ENCODE results near the gene MBP.

MBP gene

DNA sequence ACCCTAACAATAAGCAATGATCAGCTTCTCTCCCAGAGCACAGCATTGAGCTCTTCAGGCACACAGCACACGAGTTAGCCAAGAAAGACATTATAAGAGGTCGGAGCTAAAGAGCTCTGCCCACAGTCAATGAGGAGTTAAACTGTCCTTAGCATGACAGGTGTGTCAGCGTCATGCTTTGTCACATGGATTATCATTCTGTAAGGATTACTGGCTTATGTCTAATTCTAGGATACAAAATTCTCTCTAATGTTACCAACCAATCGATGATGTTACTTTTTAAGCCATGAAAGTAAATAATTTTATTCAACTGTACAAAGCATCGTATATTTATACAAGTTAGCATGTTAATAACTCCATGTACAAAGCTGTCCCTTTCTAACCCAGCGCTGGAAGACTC is 201.4 kb downstream of the MBP start:
- TF ChIP-seq, protein P1, sequence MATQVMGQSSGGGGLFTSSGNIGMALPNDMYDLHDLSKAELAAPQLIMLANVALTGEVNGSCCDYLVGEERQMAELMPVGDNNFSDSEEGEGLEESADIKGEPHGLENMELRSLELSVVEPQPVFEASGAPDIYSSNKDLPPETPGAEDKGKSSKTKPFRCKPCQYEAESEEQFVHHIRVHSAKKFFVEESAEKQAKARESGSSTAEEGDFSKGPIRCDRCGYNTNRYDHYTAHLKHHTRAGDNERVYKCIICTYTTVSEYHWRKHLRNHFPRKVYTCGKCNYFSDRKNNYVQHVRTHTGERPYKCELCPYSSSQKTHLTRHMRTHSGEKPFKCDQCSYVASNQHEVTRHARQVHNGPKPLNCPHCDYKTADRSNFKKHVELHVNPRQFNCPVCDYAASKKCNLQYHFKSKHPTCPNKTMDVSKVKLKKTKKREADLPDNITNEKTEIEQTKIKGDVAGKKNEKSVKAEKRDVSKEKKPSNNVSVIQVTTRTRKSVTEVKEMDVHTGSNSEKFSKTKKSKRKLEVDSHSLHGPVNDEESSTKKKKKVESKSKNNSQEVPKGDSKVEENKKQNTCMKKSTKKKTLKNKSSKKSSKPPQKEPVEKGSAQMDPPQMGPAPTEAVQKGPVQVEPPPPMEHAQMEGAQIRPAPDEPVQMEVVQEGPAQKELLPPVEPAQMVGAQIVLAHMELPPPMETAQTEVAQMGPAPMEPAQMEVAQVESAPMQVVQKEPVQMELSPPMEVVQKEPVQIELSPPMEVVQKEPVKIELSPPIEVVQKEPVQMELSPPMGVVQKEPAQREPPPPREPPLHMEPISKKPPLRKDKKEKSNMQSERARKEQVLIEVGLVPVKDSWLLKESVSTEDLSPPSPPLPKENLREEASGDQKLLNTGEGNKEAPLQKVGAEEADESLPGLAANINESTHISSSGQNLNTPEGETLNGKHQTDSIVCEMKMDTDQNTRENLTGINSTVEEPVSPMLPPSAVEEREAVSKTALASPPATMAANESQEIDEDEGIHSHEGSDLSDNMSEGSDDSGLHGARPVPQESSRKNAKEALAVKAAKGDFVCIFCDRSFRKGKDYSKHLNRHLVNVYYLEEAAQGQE (IDR thresholded peaks at IDR 0.05; ENCODE audit: insufficient read depth in 1 of 2, low read depth in 2 of 2, low read length in 2 of 2) = no peak
- TF ChIP-seq TAF1 (IDR thresholded peaks at IDR 0.05; ENCODE audit: borderline replicate concordance, insufficient read depth, low read length) = no peak
- TF ChIP-seq POLR2AphosphoS5 (IDR thresholded peaks at IDR 0.05; ENCODE audit: low read depth, low read length) = no peak
- no peak for TF ChIP-seq FOXP2 (optimal IDR thresholded peaks at IDR 0.05; ENCODE audit: borderline replicate concordance, extremely low read depth, extremely low read length, insufficient read depth)
- TF ChIP-seq SIN3A (IDR thresholded peaks at IDR 0.05; ENCODE audit: borderline replicate concordance, insufficient read depth, low read length) = no peak

Measured in PFSK-1 (cell line).